HG03196 (cell line): ENCODE measurements around the gene RBMX.

Experiments used
- ATAC-seq: cut with Tn5 transposase; IDR thresholded peaks from one replicate; pipeline ENCODE4 v1.9.1; 2021; ENCODE audit not compliant: unreplicated experiment

RBMX gene

DNA sequence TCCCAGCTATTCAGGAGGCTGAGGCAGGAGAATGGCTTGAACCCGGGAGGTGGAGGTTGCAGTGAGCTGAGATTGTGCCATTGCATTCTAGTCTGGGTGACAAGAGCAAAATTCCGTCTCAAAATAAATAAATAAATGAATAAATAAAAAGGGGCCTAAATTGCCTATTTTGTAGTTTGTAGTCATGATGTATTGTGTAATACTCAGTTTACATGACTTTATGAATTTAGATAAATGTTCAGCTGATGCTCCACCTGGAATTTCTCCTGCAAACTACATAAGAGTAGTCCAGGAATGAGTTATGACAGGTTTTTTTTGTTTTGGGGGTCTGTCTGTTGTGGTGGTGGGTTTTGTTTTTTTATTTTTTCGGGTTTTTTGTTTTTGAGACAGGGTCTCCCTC lies 31.1 kb downstream of the RBMX start:
- ATAC-seq = no peak

- no peak for ATAC-seq
Measured at GRCh38 chrX:136847874-136848273, 32.7 kb downstream of the RBMX start.

DNA sequence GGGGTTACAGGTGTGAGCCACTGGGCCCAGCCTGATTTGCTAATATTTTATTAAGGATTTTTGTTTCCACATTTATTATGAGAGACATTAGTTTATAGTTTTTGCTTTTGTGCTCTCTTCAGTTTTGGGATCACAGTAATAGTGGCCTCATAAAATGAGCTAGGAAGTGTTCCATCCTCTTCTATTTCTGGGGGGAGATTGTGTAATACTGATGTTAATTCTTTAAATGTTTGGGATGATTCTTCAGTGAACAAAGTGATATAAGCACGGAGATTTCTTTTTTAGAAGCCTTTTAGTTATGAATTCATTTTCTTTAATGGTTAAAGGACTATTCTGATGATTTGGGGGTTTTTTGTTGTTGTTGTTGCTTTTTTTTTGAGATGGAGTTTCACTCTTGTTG lies 41.3 kb downstream of the RBMX start:
- no peak for ATAC-seq

DNA sequence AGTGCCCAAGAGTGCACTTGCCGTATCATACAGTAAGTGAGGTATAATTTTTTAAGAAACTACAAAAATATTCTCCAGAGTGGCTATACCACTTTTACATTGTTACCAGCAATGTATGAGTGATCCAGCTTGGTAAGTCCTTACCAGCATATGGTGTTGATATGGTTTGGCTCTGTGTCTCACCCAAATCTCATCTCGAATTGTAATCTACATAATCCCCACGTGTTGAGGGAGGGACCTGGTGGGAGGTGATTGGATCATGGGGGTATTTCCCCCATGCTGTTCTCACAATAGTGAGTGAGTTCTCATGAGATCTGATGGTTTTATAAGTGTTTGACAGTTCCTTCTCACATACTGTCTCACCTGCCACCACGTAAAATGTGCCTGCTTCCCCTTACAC lies 44.8 kb downstream of the RBMX start:
- no peak for ATAC-seq

DNA sequence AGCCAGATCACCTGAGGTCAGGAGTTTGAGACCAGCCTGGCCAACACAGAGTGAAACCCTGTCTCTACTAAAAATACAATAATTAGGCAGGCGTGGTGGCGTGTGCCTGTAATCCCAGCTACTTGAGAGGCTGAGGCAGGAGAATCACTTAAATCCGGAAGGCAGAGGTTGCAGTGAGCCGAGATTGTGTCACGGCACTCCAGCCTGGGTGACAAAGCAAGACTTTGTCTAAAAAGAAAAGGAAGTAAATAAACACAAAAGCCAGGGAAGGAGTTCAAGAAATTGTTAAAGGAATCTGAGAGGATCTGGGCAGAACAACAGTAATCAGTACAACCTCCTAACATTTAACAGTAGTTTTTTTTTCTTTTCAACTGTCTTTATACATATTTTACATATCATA lies 51.1 kb downstream of the RBMX start:
- no peak for ATAC-seq

DNA sequence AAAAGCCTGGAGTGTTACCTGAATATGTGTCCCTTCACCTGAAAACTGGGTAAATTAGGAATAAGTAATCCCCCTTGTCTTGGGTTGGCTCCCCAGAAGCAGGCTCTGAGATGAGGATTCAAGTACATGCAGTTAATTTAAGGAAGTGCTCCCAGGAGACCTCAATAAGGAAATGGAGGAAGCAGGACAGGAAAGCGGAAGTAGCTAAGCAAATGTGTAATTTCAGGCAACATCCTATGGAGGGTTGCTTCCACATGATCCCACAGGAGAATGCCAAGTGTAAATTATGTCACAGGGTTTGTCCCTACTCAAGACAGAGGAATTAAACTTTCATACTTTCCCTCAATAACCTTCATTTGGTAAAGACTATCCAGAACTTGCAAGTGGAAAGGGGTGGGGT lies 51.7 kb downstream of the RBMX start:
- ATAC-seq = no peak

- ATAC-seq = no peak
Measured at GRCh38 chrX:136827026-136827425, 53.5 kb downstream of the RBMX start.

DNA sequence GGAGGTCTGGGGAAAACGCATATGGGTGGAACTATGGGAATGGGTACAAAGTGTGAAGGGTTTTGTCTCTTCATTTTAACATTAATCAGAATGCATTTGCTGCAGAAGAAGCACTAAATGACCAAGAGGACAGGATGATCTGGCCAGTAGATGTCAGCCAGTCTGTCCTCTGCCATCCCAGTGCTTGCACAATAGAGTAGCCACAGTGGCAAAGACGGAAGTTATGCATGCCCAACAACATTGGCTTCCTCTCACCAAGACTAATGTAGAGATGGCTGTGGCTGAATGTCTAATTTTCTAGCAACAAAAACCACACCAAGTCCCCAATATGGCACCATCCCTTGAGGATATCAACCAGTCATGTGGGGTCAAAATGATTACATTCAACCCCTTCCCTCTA lies 54.8 kb downstream of the RBMX start:
- ATAC-seq = no peak
